Choroid plexus epithelial cell (primary cell): ENCODE data around the gene TRMO.
"Not testable (repeated sequence)": the region's sequence is repeated elsewhere in the genome, so short reads cannot be mapped to it uniquely, and the experiment has no call there.

Source experiments
- DNase-seq: peaks from one replicate; pipeline ENCODE4 v3.0.0-alpha.2; 2010; ENCODE audit warnings: low read depth
- H3K4me3 ChIP-seq: 2 replicates; pipeline ENCODE4 v1.5.1; 2011; ENCODE audit warnings: low read depth, mild to moderate bottlenecking, control low read depth, low read length, moderate library complexity
- TF ChIP-seq, protein P1 (sequence below): conservative IDR thresholded peaks from 2 replicates; pipeline ENCODE4 v1.5.1; 2011; ENCODE audit warnings: low read depth, mild to moderate bottlenecking, control low read depth, inconsistent platforms, low read length, moderate library complexity

The TRMO gene

GRCh38 chr9:97954550-97954989, 32.3 kb upstream of the TRMO start:
- H3K4me3 ChIP-seq: no peak overlapping the region
- peak; percentile 21 for DNase-seq
- TF ChIP-seq, protein P1, sequence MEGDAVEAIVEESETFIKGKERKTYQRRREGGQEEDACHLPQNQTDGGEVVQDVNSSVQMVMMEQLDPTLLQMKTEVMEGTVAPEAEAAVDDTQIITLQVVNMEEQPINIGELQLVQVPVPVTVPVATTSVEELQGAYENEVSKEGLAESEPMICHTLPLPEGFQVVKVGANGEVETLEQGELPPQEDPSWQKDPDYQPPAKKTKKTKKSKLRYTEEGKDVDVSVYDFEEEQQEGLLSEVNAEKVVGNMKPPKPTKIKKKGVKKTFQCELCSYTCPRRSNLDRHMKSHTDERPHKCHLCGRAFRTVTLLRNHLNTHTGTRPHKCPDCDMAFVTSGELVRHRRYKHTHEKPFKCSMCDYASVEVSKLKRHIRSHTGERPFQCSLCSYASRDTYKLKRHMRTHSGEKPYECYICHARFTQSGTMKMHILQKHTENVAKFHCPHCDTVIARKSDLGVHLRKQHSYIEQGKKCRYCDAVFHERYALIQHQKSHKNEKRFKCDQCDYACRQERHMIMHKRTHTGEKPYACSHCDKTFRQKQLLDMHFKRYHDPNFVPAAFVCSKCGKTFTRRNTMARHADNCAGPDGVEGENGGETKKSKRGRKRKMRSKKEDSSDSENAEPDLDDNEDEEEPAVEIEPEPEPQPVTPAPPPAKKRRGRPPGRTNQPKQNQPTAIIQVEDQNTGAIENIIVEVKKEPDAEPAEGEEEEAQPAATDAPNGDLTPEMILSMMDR: peak; percentile 61

GRCh38 chr9:97950873-97951272, 28.6 kb upstream of the TRMO start:
- DNase-seq, H3K4me3 ChIP-seq: not testable (repeated sequence)

DNA sequence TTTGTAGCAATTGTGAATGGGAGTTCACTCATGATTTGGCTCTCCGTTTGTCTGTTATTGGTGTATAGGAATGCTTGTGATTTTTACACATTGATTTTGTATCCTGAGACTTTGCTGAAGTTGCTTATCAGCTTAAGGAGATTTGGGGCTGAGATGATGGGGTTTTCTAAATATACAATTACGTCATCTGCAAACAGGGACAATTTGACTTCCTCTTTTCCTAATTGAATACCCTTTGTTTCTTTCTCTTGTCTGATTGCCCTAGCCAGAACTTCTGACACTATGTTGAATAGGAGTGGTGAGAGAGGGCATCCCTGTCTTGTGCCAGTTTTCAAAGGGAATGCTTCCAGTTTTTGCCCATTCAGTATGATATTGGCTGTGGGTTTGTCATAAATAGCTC, 24.8 kb upstream of the TRMO start:
- H3K4me3 ChIP-seq, DNase-seq: not testable (repeated sequence)

DNA sequence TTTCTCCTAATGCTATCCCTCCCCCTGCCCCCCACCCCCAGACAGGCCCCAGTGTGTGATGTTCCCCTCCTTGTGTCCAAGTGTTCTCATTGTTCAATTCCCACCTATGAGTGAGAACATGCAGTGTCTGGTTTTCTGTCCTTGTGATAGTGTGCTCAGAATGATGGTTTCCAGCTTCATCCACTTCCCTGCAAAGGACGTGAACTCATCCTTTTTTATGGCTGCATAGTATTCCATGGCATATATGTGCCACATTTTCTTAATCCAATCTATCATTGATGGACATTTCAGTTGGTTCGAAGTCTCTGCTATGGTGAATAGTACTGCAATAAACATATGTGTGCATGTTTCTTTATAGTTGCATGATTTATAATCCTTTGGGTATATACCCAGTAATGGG, 23.2 kb upstream of the TRMO start:
- not testable (repeated sequence) for H3K4me3 ChIP-seq, DNase-seq

GRCh38 chr9:97944612-97945011, 22.3 kb upstream of the TRMO start:
- no peak for DNase-seq
- H3K4me3 ChIP-seq: no peak overlapping the region
- TF ChIP-seq, protein P1: no peak

DNA sequence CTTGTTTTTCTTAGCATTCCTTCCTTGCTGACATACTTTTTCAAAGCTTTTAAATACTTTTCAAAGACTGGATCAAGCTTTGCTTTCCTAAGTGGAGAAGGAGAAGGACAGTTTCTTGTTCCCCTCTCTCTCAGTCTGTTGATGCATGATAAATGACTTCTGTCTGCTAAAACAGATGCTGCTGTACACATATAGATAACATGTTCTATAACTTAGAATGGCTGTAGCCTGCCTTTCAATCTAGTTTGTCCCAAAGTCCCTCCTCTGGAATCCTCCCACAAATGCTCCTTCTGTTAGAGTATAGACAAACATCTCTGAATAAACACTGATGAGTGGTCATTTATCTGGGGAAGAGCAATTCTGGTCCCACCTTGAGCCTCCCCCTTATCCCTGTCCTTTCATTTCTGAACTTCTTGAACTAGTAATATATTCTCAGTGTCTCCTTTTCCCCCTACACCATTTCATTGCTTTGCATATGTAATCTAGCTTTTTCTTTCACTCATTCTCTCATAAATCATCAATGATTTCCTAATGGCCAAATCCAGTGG, 21.1 kb upstream of the TRMO start:
- DNase-seq: no peak
- TF ChIP-seq, protein P1: no peak
- no peak overlapping the region for H3K4me3 ChIP-seq

- TF ChIP-seq, protein P1: no peak
- no peak overlapping the region for H3K4me3 ChIP-seq
- no peak for DNase-seq
These were observed 19.0 kb upstream of the TRMO start for GRCh38 chr9:97941323-97941722.

DNA sequence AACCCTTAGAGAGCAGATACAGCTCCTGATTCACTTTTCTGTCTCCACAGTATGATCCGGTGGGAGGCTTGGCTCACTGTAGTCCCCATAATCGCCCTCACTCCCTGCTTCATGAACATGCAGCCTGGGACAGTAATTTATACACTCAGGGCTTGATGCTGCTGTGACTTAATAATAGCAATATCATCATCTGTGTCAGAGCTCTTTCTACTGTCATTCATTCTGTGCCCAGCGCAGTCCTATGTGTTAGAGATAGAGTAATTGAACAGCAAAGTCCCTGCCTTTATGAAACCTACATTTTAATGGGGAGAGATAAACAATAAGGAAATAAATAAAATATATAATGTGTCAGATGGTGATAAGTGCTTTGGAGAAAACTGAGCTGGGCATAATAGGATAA, 18.4 kb upstream of the TRMO start:
- H3K4me3 ChIP-seq: no peak overlapping the region
- DNase-seq: no peak
- TF ChIP-seq, protein P1: no peak

- DNase-seq: no peak
- TF ChIP-seq, protein P1: no peak
- no peak overlapping the region for H3K4me3 ChIP-seq
These were observed 17.9 kb upstream of the TRMO start for GRCh38 chr9:97940233-97940632.
